ENCODE results near the gene RBBP8NL. TPM values are rescaled to one million over a fixed set of nuclear protein-coding genes. Genes with fewer than 3 reads are reported as not detected.

RBBP8NL gene
- polyA plus RNA-seq, 1 experiment: not detected

GRCh38 chr20:62457098-62457497 is 29.8 kb upstream of the RBBP8NL start:
- CTCF ChIA-PET: no interaction called here
- Histone ChIP-seq H3K27ac (ENCODE audit: low read depth, low read length) (no peak overlapping the region), H3K4me3 (ENCODE audit: low read depth, low read length) (no peak overlapping the region), H3K9me3 (ENCODE audit: control insufficient read depth, insufficient read depth, low read length) (no peaks in the 10 kb centered on the region; the same call in 1 of the 2 replicates), H3K27me3 (ENCODE audit: control insufficient read depth, insufficient read depth, low read length) (peaks cover 61% of the 10 kb centered on the region)
- POLR2A ChIA-PET: no interaction called here
- DNase-seq (ENCODE audit: low read depth, low spot score): no peak
- TF ChIP-seq CTCF (IDR thresholded peaks at IDR 0.05; ENCODE audit: low read depth, low read length): no peak

GRCh38 chr20:62455929-62456328 is 28.6 kb upstream of the RBBP8NL start:
- POLR2A ChIA-PET: no interaction called here
- no peaks in the 10 kb centered on the region; the same call in 1 of the 2 replicates for H3K9me3 ChIP-seq (ENCODE audit: control insufficient read depth, insufficient read depth, low read length)
- no peak overlapping the region for H3K4me3 ChIP-seq (ENCODE audit: low read depth, low read length)
- CTCF ChIA-PET: no interaction called here
- peaks cover 57% of the 10 kb centered on the region for H3K27me3 ChIP-seq (ENCODE audit: control insufficient read depth, insufficient read depth, low read length)
- no peak for TF ChIP-seq CTCF (IDR thresholded peaks at IDR 0.05; ENCODE audit: low read depth, low read length)
- DNase-seq (ENCODE audit: low read depth, low spot score): no peak
- no peak overlapping the region for H3K27ac ChIP-seq (ENCODE audit: low read depth, low read length)

GRCh38 chr20:62454904-62455636 is 27.7 kb upstream of the RBBP8NL start:
- DNase-seq (ENCODE audit: low read depth, low spot score): no peak
- Histone ChIP-seq H3K27me3 (ENCODE audit: control insufficient read depth, insufficient read depth, low read length) (peaks cover 50% of the 10 kb centered on the region), H3K27ac (ENCODE audit: low read depth, low read length) (no peak overlapping the region), H3K9me3 (ENCODE audit: control insufficient read depth, insufficient read depth, low read length) (no peaks in the 10 kb centered on the region; the same call in 1 of the 2 replicates), H3K4me3 (ENCODE audit: low read depth, low read length) (no peak overlapping the region)
- TF ChIP-seq CTCF (IDR thresholded peaks at IDR 0.05; ENCODE audit: low read depth, low read length): no peak
- ChIA-PET POLR2A (interaction anchor here (0.7 kb wide), 1 partner anchor 1651 kb away, joined by 3 read pairs; no protein-coding TSS in a partner anchor), CTCF (no interaction called here)

- Histone ChIP-seq H3K4me3 (ENCODE audit: low read depth, low read length) (no peak overlapping the region), H3K27me3 (ENCODE audit: control insufficient read depth, insufficient read depth, low read length) (peaks cover 42% of the 10 kb centered on the region), H3K9me3 (ENCODE audit: control insufficient read depth, insufficient read depth, low read length) (no peaks in the 10 kb centered on the region; the same call in 1 of the 2 replicates), H3K27ac (ENCODE audit: low read depth, low read length) (no peak overlapping the region)
- TF ChIP-seq CTCF (IDR thresholded peaks at IDR 0.05; ENCODE audit: low read depth, low read length): no peak
- CTCF ChIA-PET: no interaction called here
- POLR2A ChIA-PET: interaction anchor here (0.7 kb wide), 1 partner anchor 114 kb away, joined by 3 read pairs; no protein-coding TSS in a partner anchor
- DNase-seq (ENCODE audit: low read depth, low spot score): no peak
These were observed 26.0 kb upstream of the RBBP8NL start for GRCh38 chr20:62453186-62453808.

GRCh38 chr20:62452475-62453095 is 25.2 kb upstream of the RBBP8NL start:
- no peak for DNase-seq (ENCODE audit: low read depth, low spot score)
- Histone ChIP-seq H3K27ac (ENCODE audit: low read depth, low read length) (no peak overlapping the region), H3K9me3 (ENCODE audit: control insufficient read depth, insufficient read depth, low read length) (no peaks in the 10 kb centered on the region; the same call in 1 of the 2 replicates), H3K4me3 (ENCODE audit: low read depth, low read length) (no peak overlapping the region), H3K27me3 (ENCODE audit: control insufficient read depth, insufficient read depth, low read length) (peaks cover 38% of the 10 kb centered on the region)
- no peak for TF ChIP-seq CTCF (IDR thresholded peaks at IDR 0.05; ENCODE audit: low read depth, low read length)
- POLR2A ChIA-PET: interaction anchor here (0.7 kb wide), 1 partner anchor 114 kb away, joined by 3 read pairs; no protein-coding TSS in a partner anchor
- CTCF ChIA-PET: no interaction called here

Data from AG04450 (cell line).